ENCODE results near the gene TMEM207.
"Not testable (repeated sequence)": the region's sequence is repeated elsewhere in the genome, so short reads cannot be mapped to it uniquely, and the experiment has no call there.

TMEM207 gene

DNA sequence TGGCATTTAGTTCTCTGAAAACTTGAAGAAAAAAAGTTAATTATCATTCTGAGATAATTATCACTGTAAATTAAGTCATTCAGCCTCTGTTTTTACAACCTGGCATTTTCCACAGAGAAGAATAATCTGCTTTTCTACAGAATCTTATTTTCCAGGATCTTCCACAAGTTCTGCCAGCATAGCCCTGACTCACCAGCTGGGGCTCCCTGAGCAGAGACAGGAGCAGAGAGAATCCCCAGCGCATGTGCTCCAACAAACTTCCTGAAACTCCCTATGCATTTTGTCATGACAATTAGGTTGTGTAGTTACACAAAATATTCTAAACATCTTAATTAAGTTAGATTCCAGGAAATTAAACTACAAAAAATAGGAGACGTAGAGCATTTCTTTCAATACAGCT is 32.1 kb upstream of the TMEM207 start:
- no peak overlapping the region for H3K4me3 ChIP-seq (ENCODE audit: low read depth, low read length)
- TF ChIP-seq, protein P1, sequence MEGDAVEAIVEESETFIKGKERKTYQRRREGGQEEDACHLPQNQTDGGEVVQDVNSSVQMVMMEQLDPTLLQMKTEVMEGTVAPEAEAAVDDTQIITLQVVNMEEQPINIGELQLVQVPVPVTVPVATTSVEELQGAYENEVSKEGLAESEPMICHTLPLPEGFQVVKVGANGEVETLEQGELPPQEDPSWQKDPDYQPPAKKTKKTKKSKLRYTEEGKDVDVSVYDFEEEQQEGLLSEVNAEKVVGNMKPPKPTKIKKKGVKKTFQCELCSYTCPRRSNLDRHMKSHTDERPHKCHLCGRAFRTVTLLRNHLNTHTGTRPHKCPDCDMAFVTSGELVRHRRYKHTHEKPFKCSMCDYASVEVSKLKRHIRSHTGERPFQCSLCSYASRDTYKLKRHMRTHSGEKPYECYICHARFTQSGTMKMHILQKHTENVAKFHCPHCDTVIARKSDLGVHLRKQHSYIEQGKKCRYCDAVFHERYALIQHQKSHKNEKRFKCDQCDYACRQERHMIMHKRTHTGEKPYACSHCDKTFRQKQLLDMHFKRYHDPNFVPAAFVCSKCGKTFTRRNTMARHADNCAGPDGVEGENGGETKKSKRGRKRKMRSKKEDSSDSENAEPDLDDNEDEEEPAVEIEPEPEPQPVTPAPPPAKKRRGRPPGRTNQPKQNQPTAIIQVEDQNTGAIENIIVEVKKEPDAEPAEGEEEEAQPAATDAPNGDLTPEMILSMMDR (IDR thresholded peaks at IDR 0.05; ENCODE audit: borderline replicate concordance, insufficient read depth, low read depth, low read length): no peak

DNA sequence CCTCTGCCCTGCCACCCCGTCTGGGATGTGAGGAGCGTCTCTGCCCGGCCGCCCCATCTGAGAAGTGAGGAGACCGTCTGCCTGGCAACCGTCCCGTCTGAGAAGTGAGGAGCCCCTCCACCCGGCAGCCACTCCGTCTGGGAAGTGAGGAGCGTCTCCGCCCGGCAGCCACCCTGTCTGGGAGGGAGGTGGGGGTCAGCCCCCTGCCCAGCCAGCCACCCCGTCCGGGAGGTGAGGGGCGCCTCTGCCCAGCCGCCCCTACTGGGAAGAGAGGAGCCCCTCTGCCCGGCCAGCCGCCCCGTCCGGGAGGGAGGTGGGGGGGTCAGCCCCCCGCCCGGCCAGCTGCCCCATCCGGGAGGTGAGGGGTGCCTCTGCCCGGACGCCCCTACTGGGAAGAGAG is 23.6 kb upstream of the TMEM207 start:
- H3K4me3 ChIP-seq (ENCODE audit: low read depth, low read length): not testable (repeated sequence)

DNA sequence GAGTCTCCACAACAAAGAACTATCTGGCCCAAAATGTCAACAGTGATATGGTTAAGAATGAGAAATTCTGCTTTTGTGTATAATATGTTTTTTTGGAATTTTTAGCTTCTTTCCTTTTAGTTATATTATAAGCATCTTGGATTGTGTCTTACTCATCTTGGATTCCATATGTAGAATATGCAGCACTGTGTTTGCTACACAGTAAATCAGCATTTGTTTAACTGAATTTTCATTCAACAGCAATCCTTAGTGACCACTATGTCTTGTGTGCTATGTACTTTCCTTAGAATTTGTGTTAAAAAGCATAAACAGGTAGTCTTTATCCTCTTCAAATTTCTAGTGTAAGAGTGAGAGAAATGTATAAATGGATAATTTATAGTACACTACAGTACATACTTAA is 18.2 kb upstream of the TMEM207 start:
- TF ChIP-seq, protein P1 (IDR thresholded peaks at IDR 0.05; ENCODE audit: borderline replicate concordance, insufficient read depth, low read depth, low read length): no peak
- no peak overlapping the region for H3K4me3 ChIP-seq (ENCODE audit: low read depth, low read length)

DNA sequence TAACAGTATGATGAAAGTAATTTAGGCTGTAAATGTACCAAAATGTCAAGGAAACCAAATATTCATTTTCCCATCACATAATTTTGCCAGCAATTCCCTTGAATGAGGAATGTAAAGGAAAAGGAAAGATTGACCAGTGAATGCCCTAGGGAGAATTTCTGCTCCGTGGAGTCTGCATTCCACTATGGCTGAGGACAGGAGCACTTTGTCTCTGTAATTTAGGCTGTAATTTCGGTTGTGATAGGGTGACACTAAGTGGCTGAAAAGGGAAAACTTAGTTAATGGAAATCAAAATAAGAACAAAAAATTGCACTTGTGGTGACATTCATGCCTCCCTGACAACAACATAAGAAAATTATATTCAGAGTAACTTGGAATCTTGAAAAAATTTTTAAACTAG is 8.3 kb upstream of the TMEM207 start:
- TF ChIP-seq, protein P1 (IDR thresholded peaks at IDR 0.05; ENCODE audit: borderline replicate concordance, insufficient read depth, low read depth, low read length): no peak
- H3K4me3 ChIP-seq (ENCODE audit: low read depth, low read length): no peak overlapping the region

DNA sequence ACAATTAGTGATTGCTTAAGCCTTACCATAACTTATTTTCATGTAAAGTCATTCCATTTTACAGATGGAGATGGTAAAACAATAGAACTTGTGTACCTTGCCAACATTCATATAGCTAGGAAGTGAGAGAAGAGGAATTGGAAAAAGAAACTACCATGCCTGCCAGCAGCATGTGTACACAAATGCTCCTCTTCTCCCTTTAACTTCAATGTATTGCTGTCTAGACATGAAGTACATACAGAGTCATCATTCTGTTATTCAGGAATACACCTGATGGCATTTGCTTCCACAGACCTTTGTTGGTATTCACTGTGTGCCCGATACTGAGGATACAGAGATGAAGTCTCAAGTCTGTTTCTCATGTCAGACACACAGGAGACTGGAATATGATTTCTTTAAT is 7.1 kb upstream of the TMEM207 start:
- TF ChIP-seq, protein P1 (IDR thresholded peaks at IDR 0.05; ENCODE audit: borderline replicate concordance, insufficient read depth, low read depth, low read length): no peak
- H3K4me3 ChIP-seq (ENCODE audit: low read depth, low read length): no peak overlapping the region

DNA sequence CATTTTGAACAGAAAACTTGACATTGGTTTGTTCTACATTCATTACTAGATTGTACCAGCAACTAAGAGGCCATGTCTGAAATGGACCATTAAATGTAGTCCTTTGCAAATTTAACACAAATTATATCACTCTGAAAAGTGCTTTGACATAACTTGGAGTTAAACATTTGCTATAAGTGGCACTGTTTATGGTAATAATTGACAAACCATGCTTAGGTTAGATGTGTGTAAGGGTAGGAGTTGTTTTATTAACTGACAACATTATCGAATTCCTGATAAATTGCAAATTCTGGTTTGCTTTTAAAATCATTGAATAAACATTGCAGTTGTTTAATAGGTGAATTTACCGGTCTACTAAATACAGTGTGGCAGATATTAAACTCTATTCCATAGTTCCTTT is 6.1 kb upstream of the TMEM207 start:
- TF ChIP-seq, protein P1 (IDR thresholded peaks at IDR 0.05; ENCODE audit: borderline replicate concordance, insufficient read depth, low read depth, low read length): no peak
- no peak overlapping the region for H3K4me3 ChIP-seq (ENCODE audit: low read depth, low read length)

DNA sequence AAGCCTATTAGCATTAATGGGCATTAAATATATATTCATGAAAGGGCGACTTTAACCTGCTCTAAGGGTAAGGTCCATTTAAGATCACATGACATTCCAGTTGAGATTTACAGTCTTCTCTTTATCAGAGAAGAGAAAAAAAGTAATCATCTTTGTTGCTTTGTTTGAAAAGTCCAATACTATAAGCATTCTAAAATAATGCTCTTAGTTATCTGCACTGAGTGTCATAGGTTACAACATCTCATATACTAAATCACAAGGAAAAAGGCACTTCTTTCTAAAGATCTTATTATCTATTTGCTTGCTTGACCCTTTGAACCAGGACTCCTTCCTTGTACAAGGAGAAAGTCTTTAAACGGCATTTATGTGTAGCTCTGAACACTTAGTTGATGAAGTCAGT is 1.4 kb downstream of the TMEM207 start:
- TF ChIP-seq, protein P1 (IDR thresholded peaks at IDR 0.05; ENCODE audit: borderline replicate concordance, insufficient read depth, low read depth, low read length): no peak
- no peak overlapping the region for H3K4me3 ChIP-seq (ENCODE audit: low read depth, low read length)
